MM.1S (cell line): ENCODE data around the gene MAPK11.

Experiments
- DNase-seq: peaks from one replicate; pipeline ENCODE4 v3.0.0-alpha.2; 2015
- H2AFZ ChIP-seq: fragments of 300-600 bp; sonication (generic); 2 replicates; pipeline ENCODE4 v1.6.0; 2016; ENCODE audit warnings: antibody characterized with exemption, low read length
- H3F3A ChIP-seq: fragments of 300-600 bp; sonication (generic); 2 replicates; pipeline ENCODE4 v1.6.1; 2016; ENCODE audit warnings: mild to moderate bottlenecking, antibody characterized with exemption, low read length, moderate library complexity, mixed read lengths; ENCODE audit not compliant: insufficient read depth
- H3K27ac ChIP-seq: fragments of 300-600 bp; sonication (generic); 2 replicates; pipeline ENCODE4 v1.5.1; 2016; ENCODE audit warnings: mild to moderate bottlenecking, low read length
- H3K27me3 ChIP-seq: fragments of 300-600 bp; sonication (generic); replicated peaks from 2 replicates; pipeline ENCODE4 v1.6.0; 2016; ENCODE audit warnings: low read length; ENCODE audit not compliant: insufficient read depth
- H3K36me3 ChIP-seq: fragments of 300-600 bp; sonication (generic); replicated peaks from 2 replicates; pipeline ENCODE4 v1.6.1; 2016; ENCODE audit warnings: mild to moderate bottlenecking, low read length, mixed read lengths; ENCODE audit not compliant: insufficient read depth
- H3K4me1 ChIP-seq: fragments of 300-600 bp; sonication (generic); 2 replicates; pipeline ENCODE4 v1.6.1; 2016; ENCODE audit warnings: low read length, mixed read lengths
- H3K4me2 ChIP-seq: fragments of 300-600 bp; sonication (generic); 2 replicates; pipeline ENCODE4 v1.6.0; 2016; ENCODE audit warnings: low read depth, low read length
- H3K4me3 ChIP-seq: fragments of 300-600 bp; sonication (generic); 2 replicates; pipeline ENCODE4 v1.5.1; 2016; ENCODE audit warnings: low read length, mixed read lengths
- H3K79me2 ChIP-seq: fragments of 300-600 bp; sonication (generic); 2 replicates; pipeline ENCODE4 v1.6.1; 2016; ENCODE audit warnings: mixed run types, low read length, mixed read lengths
- H3K9ac ChIP-seq: fragments of 300-600 bp; sonication (generic); 2 replicates; pipeline ENCODE4 v1.6.1; 2016; ENCODE audit warnings: low read length, mixed read lengths
- H3K9me2 ChIP-seq: fragments of 300-600 bp; sonication (generic); replicated peaks from 2 replicates; pipeline ENCODE4 v1.6.1; 2016; ENCODE audit warnings: mild to moderate bottlenecking, low read length, mixed read lengths; ENCODE audit not compliant: insufficient read depth
- H3K9me3 ChIP-seq: fragments of 300-600 bp; sonication (generic); replicated peaks from 2 replicates; pipeline ENCODE4 v1.6.1; 2016; ENCODE audit warnings: mild to moderate bottlenecking, low read length, mixed read lengths; ENCODE audit not compliant: insufficient read depth
- H4K20me1 ChIP-seq: fragments of 300-600 bp; sonication (generic); 2 replicates; pipeline ENCODE4 v1.6.1; 2016; ENCODE audit warnings: mild to moderate bottlenecking, low read length, moderate library complexity, mixed read lengths; ENCODE audit not compliant: insufficient read depth
- EZH2 ChIP-seq: fragments of 300-600 bp; sonication (generic); optimal IDR thresholded peaks from 2 replicates; pipeline ENCODE3; 2017; ENCODE audit warnings: low read depth, mild to moderate bottlenecking, antibody characterized with exemption, low read length, mixed read lengths
- EZH2phosphoT487 ChIP-seq: fragments of 300-600 bp; sonication (generic); IDR thresholded peaks from 2 replicates; pipeline ENCODE4 v1.6.1; 2018; ENCODE audit warnings: antibody characterized with exemption, low read length
- TF ChIP-seq, protein P1 (sequence below): fragments of 300-600 bp; sonication (generic); IDR thresholded peaks from 2 replicates; pipeline ENCODE4 v1.5.1; 2016; ENCODE audit warnings: antibody characterized with exemption, low read length, mixed read lengths

Gene MAPK11

DNA sequence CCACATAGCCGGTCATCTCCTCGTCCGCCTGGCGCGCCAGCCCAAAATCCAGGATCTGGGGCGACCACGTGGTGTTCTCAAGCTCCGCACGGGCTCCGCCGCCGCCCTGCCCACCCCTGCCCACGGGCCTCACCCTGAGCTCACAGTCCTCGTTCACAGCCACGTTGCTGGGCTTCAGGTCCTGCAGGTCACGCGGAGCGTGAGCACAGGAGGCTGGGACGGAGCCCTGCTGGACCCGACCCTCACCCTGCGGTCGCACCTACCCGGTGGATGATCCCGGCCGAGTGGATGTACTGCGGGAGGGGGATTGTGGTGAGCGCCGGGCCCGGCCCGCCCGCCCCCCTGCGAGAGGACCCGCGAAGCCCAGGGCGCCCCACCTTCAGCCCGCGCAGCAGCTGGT, 3.2 kb downstream of the MAPK11 start:
- Histone ChIP-seq H3F3A (peaks cover 12% of the 10 kb centered on the region; the same call in 1 of the 2 replicates), H3K4me1 (peaks cover 13% of the 10 kb centered on the region), H3K27ac (no peak overlapping the region), H3K9ac (no peak overlapping the region), H2AFZ (no peak overlapping the region), H3K4me2 (no peak overlapping the region), H3K4me3 (no peak overlapping the region), H4K20me1 (no peaks in the 10 kb centered on the region), H3K27me3 (peaks cover 13% of the 10 kb centered on the region), H3K36me3 (no peaks in the 10 kb centered on the region), H3K9me3 (no peaks in the 10 kb centered on the region), H3K79me2 (no peaks in the 10 kb centered on the region), H3K9me2 (no peaks in the 10 kb centered on the region)
- DNase-seq, result no peak
- TF ChIP-seq, protein P1, sequence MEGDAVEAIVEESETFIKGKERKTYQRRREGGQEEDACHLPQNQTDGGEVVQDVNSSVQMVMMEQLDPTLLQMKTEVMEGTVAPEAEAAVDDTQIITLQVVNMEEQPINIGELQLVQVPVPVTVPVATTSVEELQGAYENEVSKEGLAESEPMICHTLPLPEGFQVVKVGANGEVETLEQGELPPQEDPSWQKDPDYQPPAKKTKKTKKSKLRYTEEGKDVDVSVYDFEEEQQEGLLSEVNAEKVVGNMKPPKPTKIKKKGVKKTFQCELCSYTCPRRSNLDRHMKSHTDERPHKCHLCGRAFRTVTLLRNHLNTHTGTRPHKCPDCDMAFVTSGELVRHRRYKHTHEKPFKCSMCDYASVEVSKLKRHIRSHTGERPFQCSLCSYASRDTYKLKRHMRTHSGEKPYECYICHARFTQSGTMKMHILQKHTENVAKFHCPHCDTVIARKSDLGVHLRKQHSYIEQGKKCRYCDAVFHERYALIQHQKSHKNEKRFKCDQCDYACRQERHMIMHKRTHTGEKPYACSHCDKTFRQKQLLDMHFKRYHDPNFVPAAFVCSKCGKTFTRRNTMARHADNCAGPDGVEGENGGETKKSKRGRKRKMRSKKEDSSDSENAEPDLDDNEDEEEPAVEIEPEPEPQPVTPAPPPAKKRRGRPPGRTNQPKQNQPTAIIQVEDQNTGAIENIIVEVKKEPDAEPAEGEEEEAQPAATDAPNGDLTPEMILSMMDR, result no peak
- no peak for TF ChIP-seq EZH2

DNA sequence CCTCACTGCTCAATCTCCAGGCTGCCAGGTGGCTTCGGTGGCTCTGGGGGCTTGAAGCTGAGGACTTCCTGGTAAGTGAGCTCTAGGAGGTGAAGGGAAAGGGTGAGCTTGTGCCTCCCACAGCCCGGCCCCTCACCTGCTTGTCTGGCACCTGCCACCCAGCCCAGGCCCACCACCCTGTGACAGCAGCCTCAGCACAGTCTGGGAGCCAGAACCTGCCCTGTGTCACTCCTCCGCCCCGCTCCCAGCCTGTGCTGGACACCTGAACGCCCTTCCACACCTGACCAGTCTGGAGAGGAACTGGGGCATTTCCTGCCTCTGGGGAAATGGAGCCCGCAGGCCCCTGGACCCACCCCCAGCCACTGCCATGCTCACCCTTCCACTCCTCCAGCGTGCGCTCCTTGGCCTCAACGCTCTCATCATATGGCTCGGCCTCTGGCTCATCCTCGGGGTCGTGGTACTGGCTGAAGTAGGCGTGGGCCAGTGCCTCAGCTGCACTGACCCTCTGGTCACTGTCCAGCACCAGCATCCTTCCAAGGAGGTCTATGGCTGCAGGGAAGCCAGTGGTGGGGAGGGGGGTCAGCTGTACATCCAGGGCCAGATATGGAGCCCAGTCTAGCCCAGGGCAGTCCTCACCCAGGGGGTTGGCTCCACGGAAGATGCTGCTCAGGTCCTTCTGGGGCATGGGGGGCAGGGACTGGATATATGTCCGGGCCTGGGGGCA, 5.1 kb downstream of the MAPK11 start:
- Histone ChIP-seq H3K27me3 (peaks cover 5% of the 10 kb centered on the region; the same call in 1 of the 2 replicates), H3F3A (peaks cover 4% of the 10 kb centered on the region; the same call in 1 of the 2 replicates), H3K36me3 (no peaks in the 10 kb centered on the region), H4K20me1 (no peaks in the 10 kb centered on the region), H3K9me3 (no peaks in the 10 kb centered on the region), H3K4me1 (peaks cover 8% of the 10 kb centered on the region), H3K27ac (no peak overlapping the region), H3K4me2 (no peak overlapping the region), H3K79me2 (peaks cover 9% of the 10 kb centered on the region), H3K4me3 (no peak overlapping the region), H3K9ac (no peak overlapping the region), H3K9me2 (no peaks in the 10 kb centered on the region), H2AFZ (no peak overlapping the region)
- no peak for DNase-seq
- no peak for TF ChIP-seq EZH2phosphoT487
- TF ChIP-seq EZH2, result no peak
- TF ChIP-seq, protein P1, result no peak

DNA sequence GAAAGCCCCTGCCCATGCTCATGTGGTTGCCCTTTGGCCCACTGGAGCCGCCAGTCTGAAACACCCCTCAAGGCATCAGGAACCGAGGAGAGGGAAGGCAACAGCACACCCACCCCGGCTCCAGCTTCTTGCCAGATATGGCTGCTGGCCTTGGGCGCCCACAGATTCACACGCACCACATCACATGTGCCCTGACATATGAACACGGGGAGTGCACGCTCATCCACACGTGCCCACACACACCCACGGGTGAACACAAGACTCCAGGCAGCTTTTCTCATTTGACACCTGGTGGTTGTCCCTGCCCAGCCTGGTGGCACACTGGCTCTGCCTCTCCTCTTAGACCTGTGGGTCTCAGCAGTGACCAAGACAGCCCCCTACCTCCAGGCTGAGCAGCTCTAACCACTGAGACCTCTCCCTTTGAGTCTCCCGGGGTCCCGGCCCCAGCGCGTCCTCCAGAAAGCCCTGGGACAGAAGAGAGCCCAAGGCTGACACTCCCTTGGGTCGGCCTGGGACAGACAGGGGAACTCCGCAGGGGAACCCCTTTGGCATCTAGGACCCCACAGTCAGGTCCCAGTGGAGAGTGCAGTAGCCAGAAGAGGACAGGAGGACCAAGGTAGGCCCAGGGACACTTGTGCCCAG, 6.0 kb downstream of the MAPK11 start:
- no peaks in the 10 kb centered on the region for H3K9me3 ChIP-seq
- no peak overlapping the region for H3K9ac ChIP-seq
- DNase-seq, result no peak
- no peaks in the 10 kb centered on the region for H4K20me1 ChIP-seq
- H3K4me3 ChIP-seq, result no peak overlapping the region
- no peak overlapping the region for H3K4me2 ChIP-seq
- peaks cover 11% of the 10 kb centered on the region for H3K79me2 ChIP-seq
- no peak for TF ChIP-seq EZH2phosphoT487
- TF ChIP-seq, protein P1, result no peak
- no peak for TF ChIP-seq EZH2
- no peaks in the 10 kb centered on the region for H3K9me2 ChIP-seq
- peaks cover 3% of the 10 kb centered on the region; the same call in 1 of the 2 replicates for H3F3A ChIP-seq
- H3K36me3 ChIP-seq, result no peaks in the 10 kb centered on the region
- no peak overlapping the region for H3K27ac ChIP-seq
- H2AFZ ChIP-seq, result no peak overlapping the region
- peaks cover 8% of the 10 kb centered on the region for H3K4me1 ChIP-seq
- peaks cover under 1% of the 10 kb centered on the region; the same call in 1 of the 2 replicates for H3K27me3 ChIP-seq
